Right atrium auricular region (tissue), 2 donors: Measurements from ENCODE around the gene LEMD1. TPM values are rescaled to one million over a fixed set of nuclear protein-coding genes. Genes with fewer than 3 reads are reported as not detected.
"Not testable (repeated sequence)": the region's sequence is repeated elsewhere in the genome, so short reads cannot be mapped to it uniquely, and the experiment has no call there.

ENCODE experiments used
- DNase-seq: peaks from one replicate; pipeline ENCODE4 v3.0.0-alpha.2; 2019; ENCODE audit warnings: low spot score
- H3K27ac ChIP-seq, 2 donors: fragments of 200-600 bp; sonication (generic); 1 replicate in 1 of 2; 2 replicates in 1 of 2; pipeline ENCODE4 v1.5.1; 2016 to 2019
- H3K27me3 ChIP-seq, 2 donors: fragments of 200-600 bp; sonication (generic); one replicate each; pipeline versions ENCODE4 v1.5.1 to v1.6.0; 2017 to 2019
- H3K36me3 ChIP-seq: fragments of 200-600 bp; sonication (generic); one replicate; pipeline ENCODE4 v1.5.1; 2016
- H3K4me1 ChIP-seq, 2 donors: fragments of 200-600 bp; sonication (generic); one replicate each; pipeline versions ENCODE4 v1.5.1 to v1.6.0; 2017 to 2019
- H3K4me3 ChIP-seq, 2 donors: fragments of 200-600 bp; sonication (generic); 1 replicate in 1 of 2; 2 replicates in 1 of 2; pipeline ENCODE4 v1.5.1; 2017 to 2019; ENCODE audit warnings: mild to moderate bottlenecking in 1 of 2, moderate library complexity in 1 of 2
- H3K9me3 ChIP-seq, 2 donors: fragments of 200-600 bp; sonication (generic); one replicate each; pipeline ENCODE4 v1.5.1; 2019
- CTCF ChIP-seq, 2 donors: fragments of 200-600 bp; sonication (generic); IDR thresholded peaks; one replicate each; pipeline ENCODE4 v1.5.1; 2019; ENCODE audit warnings: antibody characterized with exemption in 2 of 2
- total RNA-seq, 2 donors: library from RNA; depleted of rRNA; stranded (reverse); fragments of >200 nt; gene quantifications; one replicate each; pipeline ENCODE4 v1.1.0, GENCODE V29; 2016

LEMD1 gene
- total RNA-seq, 2 donors from 2014 or later, result not detected

GRCh38 chr1:205371871-205372660 is 49.8 kb downstream of the LEMD1 start:
- no peaks in the 10 kb centered on the region for H3K4me1 ChIP-seq
- H3K27me3 ChIP-seq, result no peaks in the 10 kb centered on the region
- H3K4me3 ChIP-seq, result no peak overlapping the region
- no peak for DNase-seq
- no peak overlapping the region for H3K27ac ChIP-seq
- TF ChIP-seq CTCF (IDR thresholded peaks at IDR 0.05), result no peak
- no peaks in the 10 kb centered on the region for H3K36me3 ChIP-seq
- no peaks in the 10 kb centered on the region for H3K9me3 ChIP-seq

- Histone ChIP-seq H3K27me3 (no peaks in the 10 kb centered on the region), H3K4me3 (no peak overlapping the region), H3K36me3 (no peaks in the 10 kb centered on the region), H3K27ac (no peak overlapping the region), H3K4me1 (no peaks in the 10 kb centered on the region), H3K9me3 (no peaks in the 10 kb centered on the region)
- DNase-seq, result no peak
- TF ChIP-seq CTCF (IDR thresholded peaks at IDR 0.05), result no peak
Observed at GRCh38 chr1:205370780-205371179, 51.1 kb downstream of the LEMD1 start.

GRCh38 chr1:205369701-205370123 is 52.1 kb downstream of the LEMD1 start:
- no peak for DNase-seq
- no peak overlapping the region for H3K4me3 ChIP-seq
- H3K27me3 ChIP-seq, result no peaks in the 10 kb centered on the region
- H3K36me3 ChIP-seq, result no peaks in the 10 kb centered on the region
- no peaks in the 10 kb centered on the region for H3K4me1 ChIP-seq
- no peaks in the 10 kb centered on the region for H3K9me3 ChIP-seq
- no peak for TF ChIP-seq CTCF (IDR thresholded peaks at IDR 0.05)
- H3K27ac ChIP-seq, result no peak overlapping the region

GRCh38 chr1:205368478-205368877 is 53.4 kb downstream of the LEMD1 start:
- no peaks in the 10 kb centered on the region for H3K4me1 ChIP-seq
- H3K36me3 ChIP-seq, result no peaks in the 10 kb centered on the region
- no peak overlapping the region for H3K27ac ChIP-seq
- no peak for DNase-seq
- TF ChIP-seq CTCF (IDR thresholded peaks at IDR 0.05), result no peak
- no peaks in the 10 kb centered on the region for H3K27me3 ChIP-seq
- no peak overlapping the region for H3K4me3 ChIP-seq
- H3K9me3 ChIP-seq, result no peaks in the 10 kb centered on the region

- DNase-seq, result no peak
- H3K9me3 ChIP-seq, result no peaks in the 10 kb centered on the region
- no peaks in the 10 kb centered on the region for H3K4me1 ChIP-seq
- no peaks in the 10 kb centered on the region for H3K36me3 ChIP-seq
- no peaks in the 10 kb centered on the region for H3K27me3 ChIP-seq
- H3K4me3 ChIP-seq, result no peak overlapping the region
- no peak for TF ChIP-seq CTCF (IDR thresholded peaks at IDR 0.05)
- H3K27ac ChIP-seq, result no peak overlapping the region
Observed at GRCh38 chr1:205365945-205366463, 55.9 kb downstream of the LEMD1 start.

- H3K4me3 ChIP-seq, H3K9me3 ChIP-seq, H3K27ac ChIP-seq, H3K4me1 ChIP-seq, DNase-seq, H3K36me3 ChIP-seq, H3K27me3 ChIP-seq: not testable (repeated sequence)
Observed at GRCh38 chr1:205365086-205365485, 56.8 kb downstream of the LEMD1 start.
